ENCODE measurements around the gene BMPR1A.

GRCh38 chr10:86840498-86840897 is 84.1 kb downstream of the BMPR1A start:
- TF ChIP-seq CTCF (conservative IDR thresholded peaks at IDR 0.05; ENCODE audit: low read length) (no peak), EZH2phosphoT487 (IDR thresholded peaks at IDR 0.05; ENCODE audit: borderline replicate concordance, low read depth, low read length) (no peak)

All from OCI-LY7 (cell line).